Heart left ventricle (tissue), 13 donors: Measurements from ENCODE around the gene DLL1.

Experiments
- CTCF ChIP-seq, 12 donors: fragments of 200-600 bp; sonication (generic) in 4 of 12; IDR thresholded peaks; one replicate each; pipeline versions ENCODE4 v1.5.0 to v1.8.0; 2018 to 2022; ENCODE audit warnings: antibody characterized with exemption in 12 of 12, mild to moderate bottlenecking in 5 of 12
- POLR2A ChIP-seq, 2 donors: fragments of 450-650 bp; IDR thresholded peaks; one replicate each; pipeline ENCODE4 v1.6.1; 2017; ENCODE audit warnings: antibody characterized with exemption in 2 of 2, mild to moderate bottlenecking in 2 of 2, moderate library complexity in 2 of 2
- donor health status: ischemic (EF 13 %, LVEDD 7.1; RV severe dilation, severe dysfunction).
- donor health status: DM: no; HTN: yes; CAD: no.
- donor health status: DM: no; HTN: no; CAD: no.
- donor health status: ischemic (EF 25% LVEDD 6.9; RV normal size, moderate dysfunction).
- donor health status: ischemic (EF 25% LVEDD 5.7; RV mildly dilated, moderate dysfunction).
- donor health status: ischemic (EF 35%, LVEDD 5.7; RV mildly dilated, moderate dysfunction).
- donor health status: nonischemic (EF 11% LVEDD 7.7; RV severe dilation, severe dysfunction).
- donor health status: DM: yes; HTN: yes; CAD: no.
- donor health status: PGD.
- donor health status: ischemic (EF 29% LVEDD 5.4; RV normal size, mild dysfunction).
- donor health status: nonischemic (EF 23%, LVEDD 6.1; RV moderate dilation, normal function).

GRCh38 chr6:170285482-170285881, 5.4 kb downstream of the DLL1 start:
- TF ChIP-seq POLR2A (IDR thresholded peaks at IDR 0.05) (no peak), CTCF (IDR thresholded peaks at IDR 0.05) (no peak)
